Effector memory CD4-positive, alpha-beta T cell (primary cell): ENCODE results near the gene ZRSR2.
"Not testable (repeated sequence)": the region's sequence is repeated elsewhere in the genome, so short reads cannot be mapped to it uniquely, and the experiment has no call there.

Experiments used
- DNase-seq, 3 donors: peaks; one replicate each; pipeline ENCODE4 v3.0.0-alpha.2; 2020
- H3K27ac ChIP-seq: 2 replicates; pipeline ENCODE4 v1.7.0; 2013; ENCODE audit warnings: mild to moderate bottlenecking, low read length, moderate library complexity; ENCODE audit not compliant: insufficient read depth, poor library complexity, severe bottlenecking
- H3K27me3 ChIP-seq: replicated peaks from 2 replicates; pipeline ENCODE4 v1.7.0; 2013; ENCODE audit warnings: mild to moderate bottlenecking, low read length; ENCODE audit not compliant: insufficient read depth, control insufficient read depth, poor library complexity, severe bottlenecking
- H3K36me3 ChIP-seq: 2 replicates; pipeline ENCODE4 v1.7.0; 2013; ENCODE audit warnings: mild to moderate bottlenecking, low read length, moderate library complexity; ENCODE audit not compliant: control insufficient read depth, insufficient read depth
- H3K4me1 ChIP-seq: 2 replicates; pipeline ENCODE4 v1.7.0; 2013; ENCODE audit warnings: low read length, mild to moderate bottlenecking; ENCODE audit not compliant: control insufficient read depth, insufficient read depth, poor library complexity, severe bottlenecking
- H3K4me3 ChIP-seq: 2 replicates; pipeline ENCODE4 v1.7.0; 2013; ENCODE audit warnings: low read length, low read depth, mild to moderate bottlenecking; ENCODE audit not compliant: insufficient read depth, poor library complexity, severe bottlenecking
- H3K9me3 ChIP-seq: 2 replicates; pipeline ENCODE4 v1.7.0; 2013; ENCODE audit warnings: mild to moderate bottlenecking, low read length, moderate library complexity; ENCODE audit not compliant: control insufficient read depth

ZRSR2 gene

GRCh38 chrX:15820106-15821073 is 30.1 kb downstream of the ZRSR2 start:
- no peak for DNase-seq
- Histone ChIP-seq H3K36me3 (peaks cover 26% of the 10 kb centered on the region), H3K27ac (no peak overlapping the region), H3K4me3 (no peak overlapping the region), H3K4me1 (peaks cover 4% of the 10 kb centered on the region), H3K27me3 (no peaks in the 10 kb centered on the region), H3K9me3 (no peaks in the 10 kb centered on the region)

GRCh38 chrX:15822922-15823321 is 32.6 kb downstream of the ZRSR2 start:
- Histone ChIP-seq H3K36me3 (peaks cover 26% of the 10 kb centered on the region), H3K4me1 (no peaks in the 10 kb centered on the region), H3K27me3 (no peaks in the 10 kb centered on the region), H3K9me3 (no peaks in the 10 kb centered on the region), H3K27ac (no peak overlapping the region), H3K4me3 (no peak overlapping the region)
- DNase-seq, result no peak

- Histone ChIP-seq H3K27ac (no peak overlapping the region), H3K36me3 (peaks cover 16% of the 10 kb centered on the region), H3K4me1 (no peaks in the 10 kb centered on the region), H3K9me3 (no peaks in the 10 kb centered on the region), H3K27me3 (no peaks in the 10 kb centered on the region), H3K4me3 (no peak overlapping the region)
- DNase-seq, result no peak
These were observed 35.7 kb downstream of the ZRSR2 start for GRCh38 chrX:15825936-15826335.

GRCh38 chrX:15829217-15829616 is 38.9 kb downstream of the ZRSR2 start:
- H3K4me1 ChIP-seq, result no peaks in the 10 kb centered on the region
- H3K27ac ChIP-seq, result no peak overlapping the region
- no peaks in the 10 kb centered on the region for H3K9me3 ChIP-seq
- H3K4me3 ChIP-seq, result no peak overlapping the region
- H3K27me3 ChIP-seq, result no peaks in the 10 kb centered on the region
- DNase-seq, result no peak
- H3K36me3 ChIP-seq, result peaks cover 4% of the 10 kb centered on the region

GRCh38 chrX:15831347-15831746 is 41.1 kb downstream of the ZRSR2 start:
- not testable (repeated sequence) for DNase-seq, H3K4me1 ChIP-seq, H3K9me3 ChIP-seq, H3K36me3 ChIP-seq, H3K27me3 ChIP-seq, H3K27ac ChIP-seq, H3K4me3 ChIP-seq

GRCh38 chrX:15834053-15834452 is 43.8 kb downstream of the ZRSR2 start:
- Histone ChIP-seq H3K9me3 (no peaks in the 10 kb centered on the region), H3K36me3 (no peaks in the 10 kb centered on the region), H3K27ac (no peak overlapping the region), H3K27me3 (no peaks in the 10 kb centered on the region), H3K4me3 (no peak overlapping the region), H3K4me1 (no peaks in the 10 kb centered on the region)
- DNase-seq, result no peak

- Histone ChIP-seq H3K27me3 (no peaks in the 10 kb centered on the region), H3K9me3 (no peaks in the 10 kb centered on the region), H3K4me3 (no peak overlapping the region), H3K36me3 (no peaks in the 10 kb centered on the region), H3K4me1 (no peaks in the 10 kb centered on the region), H3K27ac (no peak overlapping the region)
- DNase-seq, result no peak
These were observed 44.7 kb downstream of the ZRSR2 start for GRCh38 chrX:15834827-15835595.

- no peaks in the 10 kb centered on the region for H3K4me1 ChIP-seq
- DNase-seq, result no peak
- H3K36me3 ChIP-seq, result no peaks in the 10 kb centered on the region
These were observed 47.7 kb downstream of the ZRSR2 start for GRCh38 chrX:15838017-15838416.

GRCh38 chrX:15841853-15842516 is 51.7 kb downstream of the ZRSR2 start:
- H3K4me1 ChIP-seq, result no peaks in the 10 kb centered on the region
- H3K4me3 ChIP-seq, result no peak overlapping the region
- no peaks in the 10 kb centered on the region for H3K9me3 ChIP-seq
- H3K36me3 ChIP-seq, result peaks cover 4% of the 10 kb centered on the region
- no peaks in the 10 kb centered on the region for H3K27me3 ChIP-seq
- no peak for DNase-seq
- no peak overlapping the region for H3K27ac ChIP-seq

More at GRCh38 chrX:15838017-15838416, 47.7 kb downstream of the ZRSR2 start:
- no peaks in the 10 kb centered on the region for H3K27me3 ChIP-seq
- no peak overlapping the region for H3K4me3 ChIP-seq
- H3K9me3 ChIP-seq, result no peaks in the 10 kb centered on the region
- H3K27ac ChIP-seq, result no peak overlapping the region
